AG09309 (cell line): Measurements from ENCODE around the gene OTOG.

Experiments
- DNase-seq: peaks from one replicate; pipeline ENCODE4 v3.0.0-alpha.2; 2010; ENCODE audit warnings: low read depth
- H3K4me3 ChIP-seq: 2 replicates; pipeline ENCODE4 v1.5.1; 2011; ENCODE audit warnings: mild to moderate bottlenecking, low read depth, low read length, moderate library complexity; ENCODE audit not compliant: control insufficient read depth
- CTCF ChIP-seq: IDR thresholded peaks from 2 replicates; pipeline ENCODE4 v1.5.1; 2011; ENCODE audit warnings: mild to moderate bottlenecking, low read depth, low read length, inconsistent platforms; ENCODE audit not compliant: insufficient read depth, control insufficient read depth; ENCODE audit errors: missing control alignments

Gene OTOG

GRCh38 chr11:17633279-17633986 is 86.4 kb downstream of the OTOG start:
- DNase-seq: no peak
- TF ChIP-seq CTCF: no peak
- no peak overlapping the region for H3K4me3 ChIP-seq

- H3K4me3 ChIP-seq: no peak overlapping the region
- no peak for DNase-seq
- no peak for TF ChIP-seq CTCF
These were observed 87.1 kb downstream of the OTOG start for GRCh38 chr11:17633987-17634775.

DNA sequence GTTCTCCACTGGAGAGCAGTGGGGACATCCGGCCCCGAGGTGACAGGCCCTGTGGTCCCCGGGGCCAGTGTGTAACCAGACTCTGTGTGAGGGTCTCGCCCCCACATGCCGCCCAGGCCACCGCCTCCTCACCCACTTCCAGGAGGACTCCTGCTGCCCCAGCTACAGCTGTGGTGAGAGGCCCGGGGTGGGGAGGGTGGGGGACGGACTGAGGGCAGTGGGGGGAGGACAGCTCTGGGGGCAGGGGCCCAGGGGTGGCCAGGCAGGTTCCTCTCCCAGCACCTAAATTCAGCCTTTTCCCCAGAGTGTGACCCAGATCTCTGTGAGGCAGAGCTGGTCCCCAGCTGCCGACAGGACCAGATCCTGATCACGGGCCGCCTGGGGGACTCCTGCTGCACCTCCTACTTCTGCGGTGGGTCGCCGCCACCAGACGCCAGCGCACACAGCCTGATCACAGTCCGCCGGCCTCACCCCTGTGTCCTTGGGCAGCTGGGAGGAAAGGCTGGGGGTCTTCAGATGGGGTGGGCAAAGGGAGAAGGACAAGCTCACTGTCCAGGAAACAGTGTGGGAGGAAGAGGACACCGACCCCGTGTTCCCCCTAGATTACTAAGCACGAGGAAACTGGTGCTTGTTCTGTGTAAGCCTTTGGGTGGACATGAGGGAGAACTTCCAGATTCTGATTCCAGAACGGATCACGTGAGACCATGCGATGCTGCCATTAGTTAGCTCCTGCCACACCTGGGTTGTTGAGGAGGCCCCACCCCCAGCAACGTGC is 87.9 kb downstream of the OTOG start:
- H3K4me3 ChIP-seq: no peak overlapping the region
- no peak for DNase-seq
- no peak for TF ChIP-seq CTCF

- TF ChIP-seq CTCF: no peak
- no peak for DNase-seq
- H3K4me3 ChIP-seq: no peak overlapping the region
These were observed 88.5 kb downstream of the OTOG start for GRCh38 chr11:17635551-17635938.

- TF ChIP-seq CTCF: no peak
- no peak for DNase-seq
- no peak overlapping the region for H3K4me3 ChIP-seq
These were observed 89.7 kb downstream of the OTOG start for GRCh38 chr11:17636721-17637120.

DNA sequence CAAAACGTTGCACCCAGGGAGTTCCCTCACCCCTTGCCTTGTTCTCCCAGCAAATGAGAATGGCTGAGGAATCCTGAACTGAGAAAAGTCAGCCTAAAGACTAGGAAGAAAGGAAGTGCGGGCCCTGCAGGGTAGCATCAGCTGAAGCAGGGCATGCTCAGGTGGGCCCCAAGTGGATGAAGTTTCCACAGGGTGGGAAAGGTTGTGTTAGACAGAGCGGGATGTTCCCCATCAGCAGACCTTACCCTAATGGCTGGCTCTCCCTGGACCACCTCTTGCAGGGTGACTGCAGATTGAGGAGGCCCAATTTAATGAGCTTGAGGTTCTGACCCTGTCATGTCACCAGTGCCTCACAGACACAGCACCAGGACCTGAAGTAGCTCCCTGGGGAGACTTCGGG is 90.8 kb downstream of the OTOG start:
- no peak overlapping the region for H3K4me3 ChIP-seq
- DNase-seq: no peak
- TF ChIP-seq CTCF: no peak
